Measurements from ENCODE around the gene VPS4A. TPM values are rescaled to one million over a fixed set of nuclear protein-coding genes. Genes with fewer than 3 reads are reported as not detected.

Gene VPS4A
- total RNA-seq = 38.4 and 41.5 TPM in 2 replicates

DNA sequence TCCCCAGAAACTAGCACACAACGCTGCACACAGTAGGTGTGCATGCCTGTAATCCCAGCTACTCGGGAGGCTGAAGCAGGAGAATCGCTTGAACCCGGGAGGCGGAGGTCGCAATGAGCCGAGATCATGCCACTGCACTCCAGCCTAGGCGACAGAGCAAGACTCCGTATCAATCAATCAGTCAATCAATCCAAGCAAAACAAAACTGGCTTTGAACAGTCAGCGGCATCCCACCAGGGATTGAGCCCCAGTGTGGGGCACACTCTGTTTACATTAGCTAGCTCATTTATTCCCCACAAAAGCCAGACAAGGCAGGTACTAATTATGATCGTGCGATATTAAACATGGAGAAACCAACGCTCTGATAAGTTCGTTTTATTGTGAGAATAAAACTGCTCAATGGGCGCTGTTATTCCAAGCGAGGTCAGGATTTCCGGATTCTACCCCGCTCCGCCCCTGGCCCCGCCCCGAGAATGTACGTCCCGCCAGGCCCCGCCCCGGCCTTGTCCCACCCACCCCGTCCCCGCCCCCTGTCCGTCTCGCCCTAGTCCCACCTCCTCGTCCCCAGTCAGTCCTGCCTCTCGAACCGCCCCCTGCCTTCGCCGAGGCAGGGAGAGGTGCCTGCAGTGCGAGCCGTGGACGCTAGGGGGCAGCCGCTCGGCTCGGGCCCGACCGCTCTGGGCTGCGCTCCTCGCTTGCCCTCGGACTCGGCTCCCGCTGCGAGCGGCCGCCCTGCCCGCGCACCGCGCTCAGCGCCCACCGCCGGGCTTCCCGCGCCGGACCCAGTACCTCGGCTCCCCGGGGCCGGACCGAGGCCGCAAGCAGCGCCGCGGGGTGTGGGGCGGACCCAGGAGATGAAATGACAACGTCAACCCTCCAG is at the start of gene VPS4A:
VPS4A (plus strand) TSS at position 698 of the 880 bp plus-strand sequence; CDS start at position 860, 162 bp downstream.

DNA sequence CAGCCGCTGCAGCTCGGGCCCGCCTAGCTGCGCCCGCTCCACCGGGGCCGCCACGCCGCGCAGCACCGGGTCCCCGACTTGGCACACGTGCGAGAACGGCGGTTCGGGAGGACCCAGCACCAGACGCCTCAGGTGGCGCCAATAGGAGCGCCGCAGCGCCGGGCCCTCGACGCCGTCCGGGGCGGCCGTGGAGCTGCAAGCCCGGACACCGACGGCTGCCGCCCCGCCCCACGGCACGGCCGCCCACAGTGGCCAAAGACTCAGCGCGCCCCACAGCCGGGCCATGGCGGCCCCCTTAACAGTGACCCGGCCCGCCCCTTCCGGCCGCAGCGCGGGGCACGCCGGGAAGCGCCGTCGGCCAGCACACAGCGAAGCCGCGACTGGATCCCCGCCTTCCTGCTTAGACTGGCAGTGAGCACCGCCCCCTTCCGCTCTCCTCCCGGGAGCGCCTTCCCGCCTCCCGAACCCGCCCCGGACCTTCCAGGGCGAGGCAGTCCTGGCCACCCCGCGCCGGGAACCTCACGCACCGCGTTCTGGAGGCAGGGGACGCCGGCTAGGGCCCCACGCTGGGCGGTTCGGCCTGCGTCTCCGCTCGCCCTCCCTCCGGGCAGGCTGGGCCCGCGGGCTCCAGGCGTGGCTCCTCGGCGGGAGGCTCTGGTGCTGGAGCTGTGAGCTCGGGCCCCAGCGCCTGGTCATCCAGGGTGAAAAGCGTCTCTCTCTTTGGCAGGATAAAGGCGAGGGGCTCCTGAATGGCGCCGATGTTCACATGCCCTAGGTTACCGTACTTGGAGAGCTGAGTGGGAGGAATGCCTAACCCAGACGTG is 19.3 kb downstream of the VPS4A start, which contains the start of gene PDF:
PDF (minus strand) TSS at position 303 of the 824 bp plus-strand sequence; CDS start at position 285, 18 bp downstream.

DNA sequence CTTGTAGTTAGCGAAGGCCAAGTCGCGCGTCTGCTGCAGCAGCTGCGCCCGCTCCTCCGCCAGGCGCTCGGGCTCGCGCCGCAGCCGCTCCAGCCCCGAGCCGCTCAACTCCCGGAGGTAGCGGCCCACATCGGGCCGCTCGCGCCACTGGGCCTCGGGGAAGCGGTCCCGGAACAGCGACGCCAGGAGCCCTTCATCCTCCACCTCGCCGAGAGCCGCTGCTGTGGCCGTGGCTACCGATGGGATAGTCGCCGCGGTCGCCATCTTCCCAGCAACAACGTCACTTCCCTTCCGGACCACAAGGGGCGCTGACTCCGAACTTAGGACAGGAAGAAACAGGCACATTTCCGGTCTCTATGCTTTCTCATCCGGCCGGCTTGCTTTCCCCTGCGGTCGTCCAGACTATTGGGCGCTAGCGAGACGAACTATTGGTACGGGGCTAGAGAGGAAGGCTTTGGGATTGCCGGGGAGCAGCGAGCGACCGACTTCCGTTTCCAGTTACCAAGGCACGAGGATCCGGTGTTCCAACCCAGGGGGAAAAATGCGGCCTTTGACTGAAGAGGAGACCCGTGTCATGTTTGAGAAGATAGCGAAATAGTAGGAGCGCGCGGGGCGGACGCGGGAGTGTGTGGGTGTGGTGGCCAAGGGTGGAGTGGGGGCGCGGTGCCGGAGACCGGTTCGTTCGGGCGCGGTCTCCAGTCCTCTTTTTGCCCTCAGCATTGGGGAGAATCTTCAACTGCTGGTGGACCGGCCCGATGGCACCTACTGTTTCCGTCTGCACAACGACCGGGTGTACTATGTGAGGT is 28.3 kb downstream of the VPS4A start, which contains the start of the genes COG8 and NIP7:
COG8 (minus strand) TSS at position 276 of the 806 bp plus-strand sequence; CDS start at position 264, 12 bp downstream.
NIP7 (plus strand) TSS at position 484 of the 806 bp plus-strand sequence; CDS start at position 542, 58 bp downstream.

GRCh38 chr16:69351309-69352027 is 40.3 kb downstream of the VPS4A start, which contains the start of gene TMED6:
TSS of gene TMED6 (minus strand) at chr16:69351786. CDS start at chr16:69351753, 33 bp downstream.

Other genes with a start within 250 kb of the VPS4A start
- 0.15 and 1.1 TPM in 2 replicates for gene HAS3, start 205.7 kb upstream of the VPS4A start, total RNA-seq
- 58.7 and 60.9 TPM in 2 replicates for gene CHTF8, start 178.8 kb upstream of the VPS4A start, total RNA-seq
- gene UTP4, start 178.7 kb upstream of the VPS4A start, total RNA-seq = 20.5 and 23.1 TPM in 2 replicates
- 32.6 and 75.7 TPM in 2 replicates for gene SNTB2, start 124.2 kb upstream of the VPS4A start, total RNA-seq
- gene PDF, start 19.2 kb downstream of the VPS4A start, total RNA-seq = 22.1 and 22.5 TPM in 2 replicates
- gene COG8, start 28.2 kb downstream of the VPS4A start, total RNA-seq = 30.9 and 34.4 TPM in 2 replicates
- 34.6 and 36.5 TPM in 2 replicates for gene NIP7, start 28.4 kb downstream of the VPS4A start, total RNA-seq
- gene TMED6, start 40.4 kb downstream of the VPS4A start, total RNA-seq = not detected in 2 replicates
- gene TERF2, start 74.7 kb downstream of the VPS4A start, total RNA-seq = 7.0 and 16.4 TPM in 2 replicates
- gene CYB5B, start 113.3 kb downstream of the VPS4A start, total RNA-seq = 66.2 and 68.4 TPM in 2 replicates